Suprapubic skin (tissue), 4 donors: Measurements from ENCODE around the gene SCUBE1.

ENCODE experiments used
- CTCF ChIP-seq, 2 donors: fragments of 200-600 bp in 1 of 2; fragments of 450-650 bp in 1 of 2; sonication (generic) in 1 of 2; IDR thresholded peaks; one replicate each; pipeline ENCODE4 v1.5.1; 2016 to 2019; ENCODE audit warnings: antibody characterized with exemption in 2 of 2, mild to moderate bottlenecking in 1 of 2, moderate library complexity in 1 of 2
- EP300 ChIP-seq: sonication (generic); formaldehyde crosslinking; IDR thresholded peaks from one replicate; pipeline ENCODE4 v1.6.1; 2017; ENCODE audit warnings: antibody characterized with exemption
- POLR2A ChIP-seq, 2 donors: fragments of 450-650 bp; IDR thresholded peaks; one replicate each; pipeline ENCODE4 v1.6.1; 2017; ENCODE audit warnings: antibody characterized with exemption in 2 of 2, mild to moderate bottlenecking in 2 of 2, moderate library complexity in 2 of 2
- POLR2AphosphoS5 ChIP-seq, 3 donors: sonication (generic); formaldehyde crosslinking; IDR thresholded peaks; one replicate each; pipeline ENCODE4 v1.6.1; 2017; ENCODE audit warnings: antibody characterized with exemption in 3 of 3

GRCh38 chr22:43152003-43152356 is 191.2 kb downstream of the SCUBE1 start:
- TF ChIP-seq POLR2A (IDR thresholded peaks at IDR 0.05) (no peak), POLR2AphosphoS5 (IDR thresholded peaks at IDR 0.05) (no peak), CTCF (IDR thresholded peaks at IDR 0.05) (no peak), EP300 (no peak)
